ENCODE measurements around the gene BCAS3. TPM values are rescaled to one million over a fixed set of nuclear protein-coding genes. Genes with fewer than 3 reads are reported as not detected.

Gene BCAS3
- total RNA-seq, 1 experiment from 2014 or later, result 14.4 TPM

- CTCF ChIA-PET, result no interaction called here
- Histone ChIP-seq H3K9me3 (ENCODE audit: low read depth, low read length, poor library complexity, severe bottlenecking) (no peaks in the 10 kb centered on the region), H3K36me3 (ENCODE audit: insufficient read depth, low read length, poor library complexity, severe bottlenecking) (no peaks in the 10 kb centered on the region), H3K4me1 (ENCODE audit: insufficient read depth, low read length, poor library complexity, severe bottlenecking) (no peaks in the 10 kb centered on the region), H3K4me3 (ENCODE audit: low read depth, low read length, poor library complexity, severe bottlenecking) (no peak overlapping the region), H3K27ac (ENCODE audit: low read depth, low read length, poor library complexity, severe bottlenecking) (no peak overlapping the region), H3K27me3 (replicated peaks; ENCODE audit: insufficient read depth, low read depth, low read length, poor library complexity) (no peaks in the 10 kb centered on the region)
- no peak for DNase-seq (ENCODE audit: low spot score)
- TF ChIP-seq, protein P1, sequence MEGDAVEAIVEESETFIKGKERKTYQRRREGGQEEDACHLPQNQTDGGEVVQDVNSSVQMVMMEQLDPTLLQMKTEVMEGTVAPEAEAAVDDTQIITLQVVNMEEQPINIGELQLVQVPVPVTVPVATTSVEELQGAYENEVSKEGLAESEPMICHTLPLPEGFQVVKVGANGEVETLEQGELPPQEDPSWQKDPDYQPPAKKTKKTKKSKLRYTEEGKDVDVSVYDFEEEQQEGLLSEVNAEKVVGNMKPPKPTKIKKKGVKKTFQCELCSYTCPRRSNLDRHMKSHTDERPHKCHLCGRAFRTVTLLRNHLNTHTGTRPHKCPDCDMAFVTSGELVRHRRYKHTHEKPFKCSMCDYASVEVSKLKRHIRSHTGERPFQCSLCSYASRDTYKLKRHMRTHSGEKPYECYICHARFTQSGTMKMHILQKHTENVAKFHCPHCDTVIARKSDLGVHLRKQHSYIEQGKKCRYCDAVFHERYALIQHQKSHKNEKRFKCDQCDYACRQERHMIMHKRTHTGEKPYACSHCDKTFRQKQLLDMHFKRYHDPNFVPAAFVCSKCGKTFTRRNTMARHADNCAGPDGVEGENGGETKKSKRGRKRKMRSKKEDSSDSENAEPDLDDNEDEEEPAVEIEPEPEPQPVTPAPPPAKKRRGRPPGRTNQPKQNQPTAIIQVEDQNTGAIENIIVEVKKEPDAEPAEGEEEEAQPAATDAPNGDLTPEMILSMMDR (conservative IDR thresholded peaks at IDR 0.05; ENCODE audit: low read depth, low read length), result no peak
- TF ChIP-seq EZH2 (IDR thresholded peaks at IDR 0.05; ENCODE audit: borderline replicate concordance, low read depth, low read length, poor library complexity, severe bottlenecking), result no peak
- BruUV-seq (replicated peaks), result no TSS peak
- intact Hi-C loops (cut with micrococcal nuclease; ENCODE audit: unreplicated experiment), result no loop called here
- POLR2A ChIA-PET (ENCODE audit: low non-redundant PET), result no interaction called here
Measured at GRCh38 chr17:61167075-61167474, 489.4 kb downstream of the BCAS3 start.

GRCh38 chr17:61168506-61168905 lies 490.9 kb downstream of the BCAS3 start:
- no TSS peak for BruUV-seq (replicated peaks)
- ChIA-PET POLR2A (ENCODE audit: low non-redundant PET) (no interaction called here), CTCF (no interaction called here)
- Histone ChIP-seq H3K9me3 (ENCODE audit: low read depth, low read length, poor library complexity, severe bottlenecking) (no peaks in the 10 kb centered on the region), H3K4me1 (ENCODE audit: insufficient read depth, low read length, poor library complexity, severe bottlenecking) (no peaks in the 10 kb centered on the region), H3K27ac (ENCODE audit: low read depth, low read length, poor library complexity, severe bottlenecking) (no peak overlapping the region), H3K36me3 (ENCODE audit: insufficient read depth, low read length, poor library complexity, severe bottlenecking) (no peaks in the 10 kb centered on the region), H3K4me3 (ENCODE audit: low read depth, low read length, poor library complexity, severe bottlenecking) (no peak overlapping the region), H3K27me3 (replicated peaks; ENCODE audit: insufficient read depth, low read depth, low read length, poor library complexity) (no peaks in the 10 kb centered on the region)
- intact Hi-C loops (cut with micrococcal nuclease; ENCODE audit: unreplicated experiment), result no loop called here
- no peak for TF ChIP-seq EZH2 (IDR thresholded peaks at IDR 0.05; ENCODE audit: borderline replicate concordance, low read depth, low read length, poor library complexity, severe bottlenecking)
- TF ChIP-seq, protein P1 (conservative IDR thresholded peaks at IDR 0.05; ENCODE audit: low read depth, low read length), result no peak
- DNase-seq (ENCODE audit: low spot score), result no peak

- ChIA-PET CTCF (no interaction called here), POLR2A (ENCODE audit: low non-redundant PET) (no interaction called here)
- Histone ChIP-seq H3K27ac (ENCODE audit: low read depth, low read length, poor library complexity, severe bottlenecking) (no peak overlapping the region), H3K27me3 (replicated peaks; ENCODE audit: insufficient read depth, low read depth, low read length, poor library complexity) (no peaks in the 10 kb centered on the region), H3K4me1 (ENCODE audit: insufficient read depth, low read length, poor library complexity, severe bottlenecking) (no peaks in the 10 kb centered on the region), H3K4me3 (ENCODE audit: low read depth, low read length, poor library complexity, severe bottlenecking) (no peak overlapping the region), H3K36me3 (ENCODE audit: insufficient read depth, low read length, poor library complexity, severe bottlenecking) (no peaks in the 10 kb centered on the region), H3K9me3 (ENCODE audit: low read depth, low read length, poor library complexity, severe bottlenecking) (no peaks in the 10 kb centered on the region)
- no TSS peak for BruUV-seq (replicated peaks)
- TF ChIP-seq, protein P1 (conservative IDR thresholded peaks at IDR 0.05; ENCODE audit: low read depth, low read length), result no peak
- no peak for TF ChIP-seq EZH2 (IDR thresholded peaks at IDR 0.05; ENCODE audit: borderline replicate concordance, low read depth, low read length, poor library complexity, severe bottlenecking)
- DNase-seq (ENCODE audit: low spot score), result no peak
- intact Hi-C loops (cut with micrococcal nuclease; ENCODE audit: unreplicated experiment), result no loop called here
Measured at GRCh38 chr17:61174310-61174709, 496.7 kb downstream of the BCAS3 start.

All from A673 (cell line).